Stimulated activated CD8-positive, alpha-beta memory T cell treated with anti-CD3 and anti-CD28 coated beads, Interleukin-7, amount 100 ng/mL, for 4 hours (primary cell): ENCODE results near the gene DNASE1L2.

ENCODE experiments used
- DNase-seq, 2 donors: peaks; one replicate each; pipeline ENCODE4 v3.0.0-alpha.2; 2020; ENCODE audit warnings: low read depth in 2 of 2

DNASE1L2 gene

GRCh38 chr16:2223942-2224486 lies 12.2 kb upstream of the DNASE1L2 start:
- DNase-seq, result no peak

GRCh38 chr16:2226245-2226793 lies 9.9 kb upstream of the DNASE1L2 start:
- no peak for DNase-seq

DNA sequence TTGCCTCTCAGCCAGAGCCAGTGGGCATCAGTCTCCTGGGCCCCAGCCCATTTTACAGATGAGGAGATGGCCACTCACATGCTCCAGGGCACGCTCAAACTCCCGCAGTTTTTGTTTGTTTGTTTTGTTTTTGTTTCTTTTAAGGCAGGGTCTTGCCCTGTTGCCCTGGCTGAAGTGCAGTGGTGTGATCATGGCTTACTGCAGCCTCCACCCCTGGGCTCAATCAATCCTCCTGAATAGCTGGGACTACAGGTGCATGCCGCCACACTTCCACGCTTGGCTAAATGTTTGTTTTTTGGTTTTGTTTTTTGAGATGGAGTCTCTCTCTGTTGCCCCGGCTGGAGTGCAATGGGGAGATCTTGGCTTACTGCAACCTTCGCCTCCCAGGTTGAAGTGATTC lies 9.3 kb upstream of the DNASE1L2 start:
- no peak for DNase-seq

GRCh38 chr16:2228161-2228824 lies 8.0 kb upstream of the DNASE1L2 start:
- DNase-seq, result no peak

- DNase-seq, result no peak
Observed at GRCh38 chr16:2229091-2229490, 7.2 kb upstream of the DNASE1L2 start.

GRCh38 chr16:2229632-2230250 lies 6.5 kb upstream of the DNASE1L2 start:
- DNase-seq, result no peak

DNA sequence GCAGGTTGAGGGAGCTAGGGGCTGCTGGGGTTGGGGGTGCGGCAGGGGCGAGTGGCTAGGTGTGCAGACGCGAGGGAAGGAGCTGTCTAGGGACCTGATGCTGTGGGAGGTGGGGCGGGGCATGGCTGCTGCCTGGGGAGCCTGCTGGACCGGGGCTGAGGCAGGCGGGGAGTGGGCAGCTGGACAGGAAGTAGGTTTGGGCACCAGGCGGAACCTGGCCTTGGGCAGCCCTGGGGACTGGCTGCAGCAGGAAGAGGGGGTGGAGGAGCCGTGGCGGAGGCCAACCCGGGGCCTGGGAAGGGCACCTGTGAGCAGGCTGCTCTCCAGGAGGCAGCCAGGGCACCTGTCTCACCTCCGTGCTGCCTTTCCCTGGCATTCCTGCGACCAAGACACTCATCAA lies 5.9 kb upstream of the DNASE1L2 start:
- no peak for DNase-seq

- no peak for DNase-seq
Observed at GRCh38 chr16:2231016-2231931, 5.0 kb upstream of the DNASE1L2 start.

- no peak for DNase-seq
Observed at GRCh38 chr16:2232094-2232990, 3.9 kb upstream of the DNASE1L2 start.

DNA sequence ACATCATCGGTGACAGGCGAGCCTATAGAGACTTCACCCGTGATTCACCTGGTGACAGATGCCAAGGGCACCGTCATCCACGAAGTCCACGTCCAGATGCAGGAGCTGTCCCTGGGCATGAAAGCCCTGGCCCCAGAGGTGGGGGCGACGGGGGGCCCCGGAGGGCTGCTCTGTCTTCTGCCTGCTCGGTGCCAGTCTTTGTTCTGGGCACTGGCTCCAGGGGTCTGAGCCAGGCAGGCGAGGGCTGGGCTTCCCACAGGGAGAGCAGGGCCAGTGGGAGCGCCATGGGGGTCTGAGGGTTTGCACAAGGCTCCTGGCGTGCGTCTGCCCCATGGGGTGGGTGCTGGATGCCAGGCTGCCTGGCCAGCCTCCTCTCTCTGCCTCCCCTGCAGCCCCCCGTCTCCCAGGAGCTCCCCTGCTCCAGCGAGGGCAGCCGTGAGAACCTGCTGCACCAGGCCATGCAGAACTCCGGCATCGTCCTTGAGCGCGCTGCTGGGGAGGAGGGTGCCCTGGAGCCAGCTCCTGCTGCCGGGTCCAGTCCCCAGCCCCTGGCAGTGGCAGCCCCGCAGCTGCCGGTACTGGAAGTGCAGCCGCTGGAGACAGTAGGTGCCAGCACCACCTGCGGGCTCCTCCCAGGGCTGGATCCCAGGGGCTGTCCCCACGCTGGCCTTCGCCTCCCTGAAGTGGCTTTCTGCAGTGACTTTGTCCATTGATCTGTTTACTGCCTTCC lies 3.0 kb upstream of the DNASE1L2 start:
- DNase-seq, result no peak

GRCh38 chr16:2233872-2234812 lies 2.1 kb upstream of the DNASE1L2 start:
- DNase-seq, result no peak

DNA sequence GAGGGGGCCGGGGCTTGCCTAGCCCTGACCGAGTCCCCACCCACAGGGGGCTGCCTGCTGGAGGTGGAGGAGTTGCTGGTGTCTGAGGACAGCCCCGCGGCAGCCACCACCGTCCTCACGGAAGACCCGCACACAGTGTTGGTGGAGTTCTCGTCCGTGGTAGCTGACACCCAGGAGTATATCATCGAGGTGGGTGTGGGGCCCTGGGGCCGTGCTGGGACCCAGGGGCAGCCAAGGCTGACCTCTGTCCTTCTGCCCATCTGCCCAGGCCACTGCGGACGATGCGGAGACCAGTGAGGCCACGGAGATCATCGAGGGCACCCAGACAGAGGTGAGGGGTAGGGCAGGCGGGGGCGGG lies 1.5 kb upstream of the DNASE1L2 start:
- DNase-seq, result no peak

GRCh38 chr16:2235234-2235651 lies 1.0 kb upstream of the DNASE1L2 start:
- no peak for DNase-seq

GRCh38 chr16:2235695-2236336 lies 428 bp upstream of the DNASE1L2 start:
- DNase-seq, result no peak

GRCh38 chr16:2237102-2237482 lies 848 bp downstream of the DNASE1L2 start:
- no peak for DNase-seq

GRCh38 chr16:2237493-2238149 lies 1.4 kb downstream of the DNASE1L2 start:
- no peak for DNase-seq

DNA sequence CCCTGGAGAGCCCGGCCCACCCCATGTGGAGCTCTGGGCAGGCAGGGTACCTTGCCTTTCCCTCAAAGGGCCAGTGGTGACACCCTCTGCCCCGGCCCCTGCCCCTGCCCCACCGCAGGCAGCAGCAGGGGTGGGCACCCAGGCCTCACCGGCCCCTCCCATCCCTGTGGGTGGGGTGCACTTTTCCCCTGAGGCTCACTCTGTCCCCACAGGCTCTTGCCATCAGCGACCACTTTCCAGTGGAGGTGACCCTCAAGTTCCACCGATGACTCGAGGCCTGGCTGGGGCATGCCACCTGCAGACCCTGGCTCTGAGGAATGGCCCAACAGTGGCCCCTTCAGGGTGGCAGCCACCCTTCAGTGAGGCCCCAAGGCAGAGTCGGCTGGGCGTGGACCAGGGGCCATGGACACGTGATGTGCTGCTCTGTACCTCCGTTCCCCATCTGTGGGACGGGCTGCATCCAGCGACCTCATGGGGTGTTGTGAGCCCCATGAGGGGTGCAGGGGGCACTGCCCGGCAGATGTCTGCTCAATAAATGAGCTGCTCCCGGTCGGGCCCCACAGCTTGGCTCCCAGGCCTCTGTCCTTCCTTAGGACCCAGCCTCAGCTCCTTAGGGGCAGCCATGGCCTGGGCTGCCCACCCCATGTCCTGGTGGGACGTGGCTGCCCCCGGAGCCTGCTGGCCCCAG lies 2.0 kb downstream of the DNASE1L2 start:
- DNase-seq, result no peak
